GM18858 (cell line): Measurements from ENCODE around the gene C19orf12.

Source experiments
- ATAC-seq: cut with Tn5 transposase; IDR thresholded peaks from one replicate; pipeline ENCODE4 v1.9.1; 2021; ENCODE audit not compliant: unreplicated experiment

Gene C19orf12

DNA sequence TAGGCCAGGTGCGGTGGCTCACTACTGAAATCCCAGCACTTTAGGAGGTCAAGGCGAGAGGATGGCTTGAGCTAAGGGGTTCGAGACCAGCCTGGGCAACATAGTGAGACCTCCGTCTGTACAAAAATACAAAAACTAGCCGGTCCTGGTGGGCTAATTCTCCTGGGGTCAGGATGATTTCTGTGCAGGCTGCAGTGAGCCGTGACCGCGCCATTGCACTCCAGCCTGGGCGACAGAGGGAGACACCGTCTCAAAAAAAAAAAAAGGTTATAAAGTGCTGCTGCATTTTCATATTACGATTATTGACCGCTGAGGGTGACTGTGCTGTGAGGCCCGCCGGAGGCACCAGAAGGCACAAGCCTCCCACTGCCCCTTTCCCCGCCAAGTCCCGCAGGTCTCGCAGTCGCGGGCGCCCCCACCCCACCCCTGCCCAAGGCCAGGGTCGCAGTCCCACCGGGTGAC lies 50.3 kb downstream of the C19orf12 start:
- no peak for ATAC-seq

DNA sequence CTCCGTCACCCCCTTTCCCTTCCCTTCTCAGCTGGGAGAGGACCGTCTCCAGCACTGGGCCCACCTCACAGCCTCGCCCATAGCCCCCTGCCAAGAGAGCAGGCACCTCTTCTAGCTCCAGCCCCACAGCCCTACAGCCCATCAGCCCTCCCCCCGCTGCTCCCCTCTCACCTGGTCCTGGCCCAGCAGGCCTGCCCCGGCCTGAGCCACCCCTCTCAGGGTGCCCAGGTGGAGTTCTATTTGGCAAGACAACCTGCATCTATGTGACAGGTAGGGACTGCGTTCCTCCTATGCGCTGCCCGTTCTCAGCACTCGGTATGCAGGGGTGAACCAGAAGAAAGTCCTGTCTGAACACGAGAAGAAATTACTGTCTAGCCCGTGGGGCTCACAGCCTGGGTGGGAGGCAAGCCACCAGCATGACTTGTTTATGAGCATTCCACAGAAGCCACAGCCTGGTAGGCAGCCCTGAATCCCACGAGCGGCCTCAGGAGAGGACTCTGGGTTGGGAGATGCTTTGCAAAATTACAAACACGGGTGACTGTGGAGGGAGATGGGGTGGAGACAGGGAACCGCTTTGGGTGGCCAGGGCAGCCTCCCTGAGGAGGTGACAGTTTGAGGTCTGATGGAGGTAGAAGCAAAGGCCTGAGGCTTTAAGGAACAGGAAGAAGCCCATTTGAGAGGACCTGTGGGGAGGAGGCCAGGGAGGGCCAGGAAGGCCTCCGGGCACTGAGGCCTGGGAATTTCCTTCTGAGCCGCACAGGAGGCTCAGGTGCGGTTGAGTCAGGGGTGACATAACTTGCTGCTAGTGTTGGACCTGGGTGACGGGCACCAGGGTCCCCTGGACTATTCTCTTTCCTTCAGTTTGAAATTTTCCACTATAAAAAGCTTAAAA lies 51.0 kb downstream of the C19orf12 start:
- no peak for ATAC-seq

DNA sequence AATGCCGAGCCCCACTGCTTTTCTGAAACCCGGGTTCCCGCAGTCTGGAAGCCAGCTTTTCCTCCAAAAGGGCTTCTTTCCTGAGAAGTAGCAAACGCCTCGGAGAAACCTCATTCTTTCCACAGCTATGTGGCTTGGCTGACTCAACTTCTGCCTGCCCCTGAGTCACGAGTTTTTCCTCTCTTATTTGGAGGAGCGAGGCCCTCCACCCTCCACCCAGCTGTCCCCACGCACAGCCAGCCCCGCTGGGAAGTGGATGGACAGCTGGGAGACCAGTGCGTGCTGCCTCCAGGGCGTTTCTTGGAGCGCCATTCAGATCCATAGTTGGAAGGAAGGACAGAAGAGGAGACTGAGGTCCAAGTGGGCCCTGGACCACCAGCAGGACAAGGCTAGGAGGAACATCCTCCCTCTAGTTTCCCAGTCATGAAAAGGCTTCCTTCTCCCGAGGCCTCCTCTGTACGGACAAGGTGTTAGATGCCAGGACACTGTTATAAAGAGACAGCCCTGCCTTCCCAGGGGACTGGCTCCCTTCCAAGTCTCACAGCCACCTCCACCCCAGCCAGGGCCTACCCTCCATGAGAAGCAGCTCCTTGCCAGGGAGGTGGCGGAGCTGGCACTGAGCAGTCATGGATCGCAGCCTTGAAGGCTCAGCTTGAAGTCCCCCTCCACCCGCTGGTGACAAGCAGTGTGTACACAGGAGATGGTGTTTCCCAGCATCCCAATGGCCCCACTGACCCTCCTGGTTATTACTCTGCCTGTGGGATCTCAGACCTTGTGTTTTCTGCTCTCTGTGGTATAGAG lies 52.3 kb downstream of the C19orf12 start:
- ATAC-seq: no peak

DNA sequence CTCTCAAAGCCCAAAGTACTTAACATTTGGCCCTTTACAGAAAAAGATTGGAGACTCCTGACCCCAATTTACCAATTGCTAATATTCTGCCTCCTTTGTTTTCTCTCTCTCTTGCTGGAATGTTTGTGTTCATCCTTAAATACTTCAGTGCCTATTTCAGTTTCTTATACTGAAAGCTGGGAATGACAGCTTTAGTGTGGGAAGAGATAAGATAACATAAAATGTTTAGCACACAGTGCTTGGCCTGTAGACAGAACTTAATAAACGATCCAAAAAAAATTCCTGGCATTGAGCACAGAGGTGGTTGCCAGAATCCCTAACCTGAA lies 52.8 kb downstream of the C19orf12 start:
- no peak for ATAC-seq

DNA sequence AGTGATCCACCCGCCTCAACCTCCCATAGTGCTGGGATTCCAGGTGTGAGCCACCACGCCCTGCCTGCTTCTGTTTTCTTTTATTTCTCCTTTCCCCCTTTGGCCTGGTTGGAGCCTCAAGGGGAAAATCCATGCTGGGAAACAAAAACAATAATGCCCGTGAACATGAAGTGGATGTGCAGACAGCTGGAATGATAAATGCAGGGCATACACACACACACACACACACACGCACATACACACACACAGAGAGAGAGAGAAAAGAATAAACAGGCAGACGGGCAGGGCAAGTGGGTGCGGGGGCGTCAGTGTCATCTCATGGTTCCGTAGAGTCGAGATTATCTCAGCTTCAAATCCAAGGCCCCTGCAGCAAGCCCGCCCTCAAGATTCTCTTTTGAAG lies 54.2 kb downstream of the C19orf12 start:
- no peak for ATAC-seq

DNA sequence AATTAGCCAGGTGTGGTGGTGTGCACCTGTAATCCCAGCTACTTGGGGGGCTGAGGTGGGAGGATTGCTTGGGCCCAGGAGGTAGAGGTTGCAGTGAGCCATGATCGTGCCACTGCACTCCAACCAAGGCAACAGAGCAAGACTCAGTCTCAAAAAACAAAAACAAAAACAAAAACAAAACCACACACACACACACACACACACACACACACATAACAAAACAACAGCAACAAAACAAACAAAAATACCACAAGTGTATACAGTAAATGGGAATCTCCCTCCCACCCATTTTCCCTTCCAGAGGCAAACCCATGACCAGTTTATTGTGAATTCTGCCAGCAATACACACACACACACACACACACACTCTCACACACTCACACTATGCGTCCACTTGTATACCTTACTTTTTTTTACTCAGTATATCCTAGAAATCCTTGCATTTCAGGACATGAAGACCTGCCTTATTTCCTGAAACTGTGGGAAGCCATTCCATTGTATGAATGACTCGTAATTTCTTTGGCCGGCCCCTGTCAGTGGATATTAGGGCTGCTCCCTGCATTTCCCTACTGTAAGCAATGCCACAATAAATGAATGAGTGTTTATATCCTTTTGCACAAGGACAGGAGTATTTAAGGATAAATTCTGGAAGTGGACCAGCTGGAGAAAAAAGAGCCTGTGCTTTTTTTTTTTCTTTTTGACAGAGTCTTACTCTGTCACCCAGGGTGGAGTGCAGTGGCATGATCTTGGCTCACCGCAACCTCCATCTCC lies 56.7 kb downstream of the C19orf12 start:
- ATAC-seq: no peak

DNA sequence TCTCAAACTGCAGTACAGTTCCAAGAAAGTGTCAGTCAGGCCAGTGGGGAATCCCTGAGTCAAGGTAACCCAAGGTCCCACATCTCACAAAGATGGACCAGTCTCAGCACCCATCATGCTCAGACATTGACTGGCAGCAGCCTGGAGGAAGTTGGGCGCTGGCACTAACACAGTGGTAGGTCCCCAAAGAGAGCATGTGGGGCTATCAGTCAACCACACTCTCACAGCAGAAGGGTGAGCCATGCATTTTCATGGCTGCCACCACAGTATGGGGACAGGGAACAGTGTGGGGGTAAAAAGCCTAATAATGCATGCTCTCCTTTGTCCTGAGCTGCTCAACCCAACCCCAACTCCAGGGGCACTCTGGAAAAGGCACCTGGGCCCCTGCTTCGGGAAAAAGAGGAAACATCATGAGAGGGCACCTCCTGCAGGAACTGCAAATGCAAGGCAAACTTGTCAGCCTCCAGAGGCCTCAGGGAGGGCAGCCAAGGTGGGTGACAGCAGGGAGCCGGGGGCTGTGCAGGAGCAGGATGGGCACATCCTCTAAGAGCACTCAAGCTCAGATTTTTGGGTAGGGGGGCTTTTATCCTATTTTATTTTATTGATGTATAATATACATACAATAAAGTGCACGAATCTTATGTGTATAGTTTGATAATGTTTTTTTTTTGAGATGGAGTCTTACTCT lies 59.3 kb downstream of the C19orf12 start:
- no peak for ATAC-seq

DNA sequence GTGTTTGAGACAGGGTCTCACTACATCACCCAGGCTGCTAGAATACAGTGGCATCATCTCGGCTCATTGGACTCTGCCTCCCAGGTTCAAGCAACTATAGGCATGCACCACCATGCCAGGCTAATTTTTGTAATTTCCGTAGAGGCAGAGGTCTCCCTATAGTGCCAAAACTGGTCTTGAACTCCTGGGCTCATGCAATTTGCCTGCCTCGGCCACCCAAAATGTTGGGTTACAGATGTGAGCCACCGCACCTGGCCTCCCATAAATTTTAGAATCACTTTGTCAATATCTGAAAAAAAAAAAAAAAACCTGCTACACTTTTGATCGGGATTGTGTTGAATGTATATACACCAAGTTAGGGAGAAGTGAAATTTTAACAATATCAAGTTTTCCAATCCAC lies 61.7 kb downstream of the C19orf12 start:
- ATAC-seq: no peak

DNA sequence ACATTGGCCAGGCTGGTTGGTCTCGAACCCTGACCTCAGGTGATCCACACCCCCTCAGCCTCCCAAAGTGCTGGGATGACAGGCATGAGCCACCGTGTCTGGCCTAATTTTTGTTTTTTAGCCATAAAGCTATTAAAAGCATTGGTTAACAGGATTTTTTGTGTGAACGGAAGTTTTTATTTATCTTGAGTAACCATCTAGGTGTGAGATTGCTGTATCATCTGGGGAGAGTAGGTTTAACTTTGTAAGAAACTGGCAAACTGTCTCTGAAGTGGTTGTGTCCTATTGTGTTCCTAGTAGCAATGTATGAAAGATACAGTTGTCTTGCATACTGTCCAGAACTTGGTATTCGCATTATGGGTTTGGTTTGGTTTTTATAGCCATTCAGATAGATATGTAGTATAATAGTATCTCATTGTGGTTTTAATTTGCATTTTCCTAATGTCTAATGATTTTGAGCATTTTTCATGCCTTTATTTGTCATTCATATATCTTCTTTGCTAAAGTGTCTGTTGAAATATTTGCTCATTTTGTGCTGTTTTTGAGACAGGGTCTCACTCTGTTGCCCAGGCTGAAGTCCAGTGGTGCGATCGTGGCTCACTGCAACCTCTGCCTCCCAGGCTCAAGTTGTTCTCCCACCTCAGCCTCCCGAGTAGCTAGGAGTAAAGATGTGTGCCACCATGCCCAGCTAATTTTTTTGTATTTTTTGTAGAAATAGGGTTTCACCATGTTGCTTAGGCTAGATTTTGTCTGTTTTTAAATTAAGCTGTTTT lies 63.3 kb downstream of the C19orf12 start:
- no peak for ATAC-seq

DNA sequence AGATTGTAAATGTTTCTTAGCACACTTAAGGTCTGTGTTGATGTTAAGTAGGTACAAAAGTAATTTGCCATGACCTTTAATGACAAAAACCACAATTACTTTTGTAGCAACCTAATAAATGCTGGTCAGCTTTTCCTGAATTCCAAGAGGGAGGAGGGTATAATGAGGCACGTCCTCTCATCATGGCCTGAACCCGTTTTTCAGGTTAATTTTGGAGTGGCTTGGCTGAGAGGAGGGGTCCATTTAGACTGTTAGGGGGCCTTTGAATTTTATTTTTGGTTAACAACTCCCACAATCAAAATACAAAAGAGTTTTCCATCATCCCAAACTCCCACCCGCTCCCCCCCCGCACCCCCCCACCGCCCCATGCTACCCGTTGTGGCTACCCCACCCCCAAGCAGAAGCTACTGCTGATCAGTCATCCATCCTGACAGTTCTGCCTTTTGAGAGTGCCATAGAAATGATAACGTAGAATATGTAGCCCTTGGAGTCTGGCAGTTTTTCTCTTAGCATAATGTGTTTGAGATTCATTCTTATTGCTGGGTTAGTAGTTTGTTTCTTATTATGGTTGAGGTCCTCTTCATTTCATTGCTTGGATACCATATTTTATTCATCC lies 64.2 kb downstream of the C19orf12 start:
- ATAC-seq: no peak
